Suprapubic skin (tissue), 3 donors: ENCODE measurements around the gene AMPD3.

Experiments
- CTCF ChIP-seq, 2 donors: fragments of 200-600 bp in 1 of 2; fragments of 450-650 bp in 1 of 2; sonication (generic) in 1 of 2; IDR thresholded peaks; one replicate each; pipeline ENCODE4 v1.5.1; 2016 to 2019; ENCODE audit warnings: antibody characterized with exemption in 2 of 2, mild to moderate bottlenecking in 1 of 2, moderate library complexity in 1 of 2
- EP300 ChIP-seq: sonication (generic); formaldehyde crosslinking; IDR thresholded peaks from one replicate; pipeline ENCODE4 v1.6.1; 2017; ENCODE audit warnings: antibody characterized with exemption
- POLR2A ChIP-seq, 2 donors: fragments of 450-650 bp; IDR thresholded peaks; one replicate each; pipeline ENCODE4 v1.6.1; 2017; ENCODE audit warnings: antibody characterized with exemption in 2 of 2, mild to moderate bottlenecking in 2 of 2, moderate library complexity in 2 of 2

GRCh38 chr11:10488121-10488933 lies 33.3 kb downstream of the AMPD3 start:
- TF ChIP-seq CTCF (IDR thresholded peaks at IDR 0.05) (no peak), POLR2A (IDR thresholded peaks at IDR 0.05) (no peak), EP300 (no peak)
